ENCODE measurements around the gene ENOSF1.

GRCh38 chr18:682833-683232 is 29.6 kb downstream of the ENOSF1 start:
- TF ChIP-seq, protein P1, sequence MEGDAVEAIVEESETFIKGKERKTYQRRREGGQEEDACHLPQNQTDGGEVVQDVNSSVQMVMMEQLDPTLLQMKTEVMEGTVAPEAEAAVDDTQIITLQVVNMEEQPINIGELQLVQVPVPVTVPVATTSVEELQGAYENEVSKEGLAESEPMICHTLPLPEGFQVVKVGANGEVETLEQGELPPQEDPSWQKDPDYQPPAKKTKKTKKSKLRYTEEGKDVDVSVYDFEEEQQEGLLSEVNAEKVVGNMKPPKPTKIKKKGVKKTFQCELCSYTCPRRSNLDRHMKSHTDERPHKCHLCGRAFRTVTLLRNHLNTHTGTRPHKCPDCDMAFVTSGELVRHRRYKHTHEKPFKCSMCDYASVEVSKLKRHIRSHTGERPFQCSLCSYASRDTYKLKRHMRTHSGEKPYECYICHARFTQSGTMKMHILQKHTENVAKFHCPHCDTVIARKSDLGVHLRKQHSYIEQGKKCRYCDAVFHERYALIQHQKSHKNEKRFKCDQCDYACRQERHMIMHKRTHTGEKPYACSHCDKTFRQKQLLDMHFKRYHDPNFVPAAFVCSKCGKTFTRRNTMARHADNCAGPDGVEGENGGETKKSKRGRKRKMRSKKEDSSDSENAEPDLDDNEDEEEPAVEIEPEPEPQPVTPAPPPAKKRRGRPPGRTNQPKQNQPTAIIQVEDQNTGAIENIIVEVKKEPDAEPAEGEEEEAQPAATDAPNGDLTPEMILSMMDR (IDR thresholded peaks at IDR 0.05): no peak
- no peak for TF ChIP-seq POLR2A (IDR thresholded peaks at IDR 0.05)
